HG03064 (cell line): Measurements from ENCODE around the gene SEC23A.
"Not testable (repeated sequence)": the region's sequence is repeated elsewhere in the genome, so short reads cannot be mapped to it uniquely, and the experiment has no call there.

Source experiments
- ATAC-seq: cut with Tn5 transposase; IDR thresholded peaks from one replicate; pipeline ENCODE4 v1.9.1; 2021; ENCODE audit warnings: low read depth; ENCODE audit not compliant: unreplicated experiment

SEC23A gene

DNA sequence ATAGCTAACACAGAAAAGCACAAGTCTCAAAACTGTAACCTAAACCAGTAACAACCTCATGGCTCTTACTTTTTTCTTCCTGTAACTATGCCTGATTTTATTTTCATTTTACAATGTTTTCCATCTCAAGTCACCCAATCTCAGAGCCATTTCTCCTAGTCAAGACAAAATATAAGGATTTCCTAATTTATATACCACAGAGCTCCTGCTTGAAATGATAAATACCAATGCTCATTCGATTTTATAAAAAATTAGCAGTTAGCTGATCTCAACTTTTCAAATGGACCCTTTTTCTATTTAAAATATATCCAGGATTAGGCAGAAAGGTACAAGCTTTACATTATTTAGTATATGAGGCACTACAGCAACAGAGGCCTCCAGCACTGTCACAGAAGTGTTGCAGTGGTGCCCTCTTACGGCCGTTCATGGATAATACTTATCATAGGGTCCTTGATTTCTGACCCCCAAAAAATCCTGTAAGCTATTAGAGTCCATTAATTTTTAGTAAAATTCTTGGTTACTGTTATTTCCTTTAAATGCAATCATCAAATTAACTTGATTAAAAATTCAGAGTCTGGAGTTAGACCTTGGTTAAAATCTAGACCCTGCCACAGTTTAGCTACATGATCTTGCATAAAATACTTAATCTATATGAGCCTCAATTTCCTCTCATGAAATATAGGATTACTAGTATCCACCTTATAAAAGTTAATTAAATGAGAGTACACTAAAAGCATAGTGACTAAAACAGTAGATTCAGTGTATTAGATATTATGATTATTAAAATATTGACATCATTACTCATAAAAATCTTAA, 68.3 kb downstream of the SEC23A start:
- ATAC-seq: no peak

DNA sequence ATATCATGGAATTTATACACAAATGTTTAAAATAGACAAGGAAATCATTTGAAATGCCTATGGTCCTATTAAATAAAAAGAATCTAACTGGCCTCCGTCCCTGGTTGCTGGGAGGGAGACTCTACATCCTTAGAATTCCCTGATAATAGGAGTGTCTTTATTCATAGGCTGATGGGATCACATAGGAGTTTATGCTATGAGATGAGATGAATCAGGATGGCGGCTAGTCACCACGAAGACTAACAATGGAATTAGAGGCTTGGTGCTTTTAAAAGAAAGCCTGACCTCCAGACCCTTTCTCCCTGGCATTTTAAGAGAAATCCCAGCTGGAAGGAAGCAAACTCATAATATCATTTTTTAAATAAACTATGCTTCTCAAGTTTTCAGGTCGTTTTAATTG, 69.7 kb downstream of the SEC23A start:
- no peak for ATAC-seq

DNA sequence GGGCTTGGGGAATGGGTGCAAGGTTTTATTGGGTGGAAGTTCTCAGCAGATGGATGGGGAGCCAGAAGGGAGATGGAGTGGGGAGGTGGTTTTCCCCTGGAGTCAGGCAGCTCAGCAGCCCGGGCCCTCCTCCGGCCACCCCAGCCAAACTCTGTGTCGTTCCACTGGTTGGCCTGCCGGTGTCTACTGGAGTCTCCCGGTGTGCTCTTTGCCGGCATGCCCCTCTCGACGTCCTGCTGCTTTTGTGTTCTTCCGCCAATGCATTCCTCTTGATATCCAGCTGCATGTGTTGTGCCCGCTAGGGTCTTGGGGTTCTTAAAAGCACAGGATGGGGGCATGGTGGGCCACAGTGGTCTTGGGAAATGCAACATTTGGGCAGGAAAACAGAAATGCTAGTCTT, 72.8 kb downstream of the SEC23A start:
- ATAC-seq: no peak

DNA sequence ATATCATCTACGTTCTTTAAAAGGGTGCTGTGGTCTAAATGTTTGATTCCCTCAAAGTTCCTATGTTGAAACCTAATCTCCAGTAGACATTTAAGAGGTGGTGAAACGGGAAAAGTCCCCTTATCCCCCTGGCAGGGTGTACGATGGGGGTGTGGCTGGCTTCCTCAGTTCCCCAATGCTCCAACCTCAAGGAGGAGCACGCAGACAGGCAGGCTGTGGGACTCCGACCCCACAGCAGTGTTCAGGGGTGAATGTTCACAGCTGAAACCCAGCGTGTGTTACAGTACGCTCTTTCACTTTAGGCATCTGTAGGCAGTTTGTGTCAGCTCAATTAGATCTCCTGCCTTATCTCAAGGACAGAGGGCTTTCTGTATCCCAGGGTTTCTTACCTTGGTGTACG, 73.2 kb downstream of the SEC23A start:
- ATAC-seq: no peak

DNA sequence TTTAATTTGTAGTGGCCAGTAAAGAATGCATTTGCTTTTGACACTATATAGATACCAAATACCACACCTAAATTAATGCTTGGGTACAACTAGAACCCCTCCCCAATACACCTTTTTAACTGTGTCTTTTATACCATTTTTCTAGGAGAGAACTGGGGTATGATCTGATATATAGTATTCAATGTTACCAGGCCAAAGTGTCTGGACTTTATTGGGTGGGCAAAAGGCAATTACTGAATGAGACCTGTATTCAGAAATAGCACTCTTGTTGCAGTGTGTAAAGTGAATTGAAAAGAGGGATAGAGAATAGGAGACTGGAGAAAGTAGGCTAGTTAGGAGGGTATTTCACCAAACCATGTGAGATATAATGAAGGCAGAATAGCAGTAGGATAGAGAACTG, 74.4 kb downstream of the SEC23A start:
- ATAC-seq: no peak

DNA sequence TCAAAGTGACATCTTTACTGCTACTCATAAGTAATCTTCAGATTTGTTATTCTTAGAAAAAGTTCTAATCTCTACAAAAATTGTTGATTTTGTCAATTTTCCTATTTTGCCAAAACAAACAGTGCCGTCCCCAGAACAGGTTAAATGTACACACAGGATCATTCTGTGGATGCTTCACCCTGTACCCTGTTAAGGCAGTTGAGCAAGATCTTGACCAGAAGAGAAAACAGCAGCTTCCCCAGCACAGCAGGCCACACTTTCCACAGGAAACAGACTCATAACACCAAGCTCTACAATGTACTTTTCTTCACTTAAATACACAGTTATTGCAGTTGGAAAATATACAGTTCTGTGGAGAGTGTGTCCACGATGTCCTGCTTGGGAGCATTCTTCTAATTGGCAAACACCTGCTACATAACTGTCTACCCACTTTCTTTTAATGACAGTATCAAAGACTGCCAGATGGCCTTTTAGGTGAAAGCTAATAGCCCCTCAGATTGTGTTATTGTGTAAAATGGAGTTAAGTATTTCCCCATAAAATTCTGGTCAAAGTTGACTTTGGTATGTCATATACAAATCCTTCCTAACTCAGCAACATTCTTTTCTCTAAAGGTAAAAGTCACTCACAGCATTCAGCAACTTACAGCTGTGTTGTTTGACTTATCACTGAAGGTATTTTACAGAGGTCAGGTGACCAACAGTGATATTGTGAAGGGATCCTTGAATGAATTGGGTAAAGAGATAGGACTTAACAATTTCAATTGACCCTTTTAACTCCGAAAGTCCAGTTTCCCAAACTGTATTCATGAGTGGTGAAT, 77.0 kb downstream of the SEC23A start:
- ATAC-seq: no peak

DNA sequence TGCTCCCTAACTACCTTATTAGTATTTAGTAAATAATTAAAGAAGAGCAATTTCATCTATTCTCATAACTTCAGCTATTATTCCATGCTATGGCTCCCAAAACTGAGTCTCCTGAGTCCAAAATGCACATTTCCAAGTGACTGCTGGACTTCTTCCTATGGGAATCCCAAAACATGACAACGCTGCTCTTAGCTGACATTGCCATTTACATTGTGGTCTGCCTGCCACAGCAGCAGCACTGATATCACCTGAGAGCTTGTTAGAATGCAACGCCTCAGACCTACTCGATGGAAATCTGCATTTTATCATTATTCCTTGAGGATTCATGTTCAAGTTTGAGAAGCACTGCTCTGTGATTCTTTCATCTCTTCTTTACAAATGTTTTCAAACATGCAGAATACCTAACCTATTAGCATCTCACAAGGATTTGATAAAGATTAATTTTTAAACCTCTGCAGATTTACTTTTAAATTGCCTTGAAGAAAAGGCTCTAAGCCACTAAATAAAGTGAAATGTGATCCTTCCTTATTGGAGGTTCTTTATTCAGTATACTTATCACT, 77.7 kb downstream of the SEC23A start:
- ATAC-seq: no peak

DNA sequence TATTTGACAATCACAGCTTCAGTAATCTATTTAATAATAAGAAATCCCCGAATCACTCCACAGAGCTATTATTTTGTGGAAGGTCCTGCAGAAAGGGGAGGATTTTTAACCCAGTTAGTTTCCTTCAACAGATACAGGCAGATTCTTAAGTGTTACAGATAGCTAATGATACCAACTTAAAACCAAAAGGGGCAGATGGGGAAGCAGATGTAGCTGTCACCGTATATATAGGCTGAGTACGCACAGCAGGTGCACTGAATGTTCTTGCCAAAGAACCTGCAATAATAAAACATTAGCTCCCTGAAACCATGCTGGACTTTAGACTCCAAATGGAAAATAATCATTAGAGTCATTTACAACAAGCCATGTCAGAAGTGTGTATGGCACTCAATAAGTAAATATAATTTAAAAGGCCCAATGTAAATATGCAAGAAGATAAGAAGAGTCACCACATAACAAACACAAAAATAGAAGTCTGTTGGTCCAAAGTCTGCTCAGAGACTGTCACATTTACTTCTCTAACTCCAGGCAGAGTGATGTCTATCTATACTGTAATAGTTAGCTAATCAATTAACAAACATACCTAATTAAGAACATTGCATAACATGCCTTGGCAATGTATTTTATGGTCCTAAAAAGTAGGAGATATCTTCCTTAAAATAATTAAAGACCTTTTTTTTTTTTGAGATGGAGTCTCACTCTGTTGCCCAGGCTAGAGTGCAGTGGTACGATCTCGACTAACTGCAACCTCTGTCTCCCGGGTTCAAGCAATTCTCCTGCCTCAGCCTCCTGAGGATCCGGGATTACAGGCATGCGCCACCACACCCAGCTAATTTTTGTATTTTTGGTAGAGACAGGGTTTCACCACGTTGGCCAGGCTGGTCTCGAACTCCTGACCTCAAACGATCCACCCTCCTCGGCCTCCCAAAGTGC, 78.8 kb downstream of the SEC23A start:
- no peak for ATAC-seq

DNA sequence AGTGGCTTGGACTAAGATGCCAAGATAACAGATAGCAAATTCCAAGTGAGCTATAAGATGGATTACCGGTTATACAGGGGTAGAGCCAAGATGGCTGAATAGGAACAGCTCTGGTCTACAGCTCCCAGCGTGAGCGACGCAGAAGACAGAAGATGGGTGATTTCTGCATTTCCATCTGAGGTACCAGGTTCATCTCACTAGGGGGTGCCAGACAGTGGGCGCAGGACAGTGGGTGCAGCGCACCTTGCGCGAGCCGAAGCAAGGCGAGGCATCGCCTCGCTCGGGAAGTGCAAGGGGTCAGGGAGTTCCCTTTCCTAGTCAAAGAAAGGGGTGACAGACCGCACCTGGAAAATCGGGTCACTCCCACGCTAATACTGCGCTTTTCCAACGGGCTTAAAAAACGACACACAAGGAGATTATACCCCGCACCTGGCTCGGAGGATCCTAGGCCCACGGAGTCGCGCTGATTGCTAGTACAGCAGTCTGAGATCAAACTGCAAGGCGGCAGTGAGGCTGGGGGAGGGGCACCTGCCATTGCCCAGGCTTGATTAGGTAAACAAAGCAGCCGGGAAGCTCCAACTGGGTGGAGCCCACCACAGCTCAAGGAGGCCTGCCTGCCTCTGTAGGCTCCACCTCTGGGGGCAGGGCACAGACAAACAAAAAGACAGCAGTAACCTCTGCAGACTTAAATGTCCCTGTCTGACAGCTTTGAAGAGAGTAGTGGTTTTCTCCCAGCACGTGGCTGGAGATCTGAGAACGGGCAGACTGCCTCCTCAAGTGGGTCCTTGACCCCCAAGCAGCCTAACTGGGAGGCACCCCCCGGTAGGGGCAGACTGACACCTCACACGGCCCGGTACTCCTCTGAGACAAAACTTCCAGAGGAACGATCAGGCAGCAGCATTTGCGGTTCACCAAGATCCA, 85.7 kb downstream of the SEC23A start:
- not testable (repeated sequence) for ATAC-seq

DNA sequence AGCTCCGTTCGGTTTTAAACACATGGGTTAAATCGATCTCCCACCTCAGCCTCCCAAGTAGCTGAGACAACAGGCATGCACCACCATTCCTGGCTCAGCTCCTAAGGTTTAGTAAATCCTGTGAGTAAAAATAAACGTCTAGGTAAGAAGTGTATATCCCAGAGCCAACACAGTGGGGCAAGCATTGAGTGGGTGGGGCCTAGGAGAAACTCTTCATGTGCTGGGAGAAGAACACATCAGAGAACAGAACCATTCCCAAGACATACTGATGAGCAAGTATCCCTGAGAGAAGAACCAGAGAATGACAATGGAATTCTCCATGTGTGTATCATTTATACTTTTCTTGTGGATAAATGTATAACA, 86.3 kb downstream of the SEC23A start:
- ATAC-seq: no peak

DNA sequence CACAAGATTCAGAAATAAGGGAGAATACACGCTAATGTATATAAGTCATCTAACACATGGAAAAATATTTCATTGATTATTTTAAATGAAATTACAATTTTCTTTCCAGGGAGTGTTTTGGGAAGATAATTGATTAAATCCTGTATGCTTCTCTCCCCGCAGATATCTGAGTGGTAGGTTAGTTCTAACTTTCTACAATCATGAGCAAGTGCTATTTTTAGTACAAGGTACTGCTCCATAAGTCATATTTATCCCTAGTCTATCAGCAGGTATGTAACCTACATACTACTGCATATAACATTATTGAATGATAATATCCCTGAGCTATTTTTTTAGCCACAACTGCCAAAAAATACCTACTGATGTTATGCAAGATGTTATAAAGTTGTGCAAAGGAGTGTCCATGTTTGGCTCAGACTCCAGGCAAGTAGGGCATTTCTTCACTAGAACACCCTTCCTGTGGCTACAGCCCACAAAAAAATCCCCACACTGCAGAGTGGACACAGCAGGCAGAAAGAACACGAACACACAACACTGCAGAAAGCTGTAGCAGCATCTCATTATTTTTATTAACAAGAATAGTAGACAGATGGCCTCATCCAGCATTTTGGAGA, 87.0 kb downstream of the SEC23A start:
- no peak for ATAC-seq

DNA sequence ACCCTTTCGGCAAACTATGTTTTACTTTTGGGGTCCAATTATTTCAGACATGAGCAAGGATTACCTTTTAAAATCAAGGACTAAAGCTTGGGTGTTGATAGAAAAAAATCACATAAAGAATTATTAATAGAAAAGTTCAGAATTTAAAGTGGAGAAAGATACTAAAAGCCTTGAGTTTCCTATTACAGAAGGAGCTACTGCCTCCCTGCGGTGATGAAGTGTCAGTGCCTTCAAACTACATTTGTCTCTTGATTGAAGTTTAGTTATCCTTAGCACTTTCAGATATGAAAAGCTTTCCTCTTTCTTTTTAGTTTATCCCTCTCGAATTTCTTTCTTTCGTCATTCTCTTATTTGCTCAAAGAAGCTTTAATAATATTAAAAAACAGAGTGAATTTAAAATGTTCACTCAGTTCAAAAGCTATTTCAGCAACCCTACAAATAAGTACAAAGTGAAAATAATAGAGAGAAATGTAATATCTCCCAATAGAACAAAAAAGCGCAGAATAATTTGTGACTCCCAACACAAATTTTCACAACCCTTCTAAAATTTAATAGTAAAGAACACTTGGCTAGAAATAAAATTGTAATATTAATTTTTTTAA, 87.6 kb downstream of the SEC23A start:
- peak; percentile 76 for ATAC-seq

DNA sequence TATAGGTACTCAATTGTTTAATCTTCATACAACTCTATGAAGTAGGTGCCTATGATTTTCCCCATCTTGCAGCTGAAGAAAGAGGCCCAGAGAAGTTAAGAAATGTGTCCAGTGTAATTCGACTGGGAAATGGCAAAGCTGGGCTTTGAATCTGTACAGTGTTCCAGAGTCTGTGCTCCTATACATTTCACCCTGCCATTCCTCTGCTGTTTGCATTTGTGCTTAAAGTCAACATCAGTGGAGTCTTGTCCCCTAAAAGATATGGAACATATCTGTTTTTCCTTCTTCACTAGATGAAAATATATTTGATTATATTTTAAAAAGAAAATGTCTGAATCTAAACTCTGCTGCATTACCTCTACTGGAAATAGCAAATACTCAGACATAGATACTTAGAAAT, 88.6 kb downstream of the SEC23A start:
- ATAC-seq: no peak

DNA sequence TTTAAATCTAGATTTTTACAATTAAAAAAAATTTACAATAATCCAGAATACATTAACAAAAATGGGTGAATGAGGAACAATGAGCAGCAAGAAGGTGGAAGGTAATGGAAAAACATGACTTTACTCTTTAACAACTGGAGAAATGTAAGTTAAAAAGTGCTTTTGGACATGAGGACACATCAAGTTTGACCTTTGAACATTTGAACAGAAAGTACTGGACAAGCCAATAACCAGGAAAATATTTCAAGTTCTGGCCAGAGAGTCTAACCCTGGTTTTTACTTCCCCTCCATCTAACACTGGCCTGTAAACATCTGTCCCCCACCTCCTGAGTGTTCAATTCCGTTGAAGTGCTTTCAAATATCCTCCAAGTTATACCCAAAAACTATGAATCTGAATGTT, 94.1 kb downstream of the SEC23A start:
- ATAC-seq: not testable (repeated sequence)

DNA sequence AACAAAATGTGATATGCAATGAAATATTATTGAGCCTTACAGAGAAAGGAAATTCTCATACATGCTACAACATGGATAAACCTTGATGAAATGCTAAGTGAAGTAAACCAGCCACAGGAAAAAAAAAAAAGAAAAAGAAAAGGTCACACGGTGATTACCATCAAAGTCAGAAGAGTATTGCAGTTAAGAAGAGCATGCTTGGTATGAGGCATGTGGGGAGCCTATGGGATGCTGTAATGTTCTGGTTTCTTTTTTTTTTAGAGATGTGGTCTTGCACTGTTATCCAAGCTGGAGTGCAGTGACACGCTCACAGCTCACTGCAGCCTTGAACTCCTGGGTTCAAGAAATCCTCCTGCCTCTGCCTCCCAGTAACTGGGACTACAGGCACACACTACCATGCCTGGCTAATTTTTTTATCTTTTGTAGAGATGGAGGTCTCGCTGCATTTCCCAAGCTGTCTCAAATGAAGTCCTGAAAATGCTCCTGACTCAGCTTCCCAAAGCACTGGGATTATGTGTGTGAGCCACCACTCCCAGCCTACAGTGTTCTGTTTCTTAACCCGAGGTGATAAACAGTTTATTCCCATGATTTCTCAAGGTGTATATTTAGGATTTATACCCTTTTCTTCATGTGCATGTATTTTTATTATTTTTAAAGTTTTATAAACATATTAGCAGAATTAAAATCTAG, 96.2 kb downstream of the SEC23A start:
- ATAC-seq: no peak

DNA sequence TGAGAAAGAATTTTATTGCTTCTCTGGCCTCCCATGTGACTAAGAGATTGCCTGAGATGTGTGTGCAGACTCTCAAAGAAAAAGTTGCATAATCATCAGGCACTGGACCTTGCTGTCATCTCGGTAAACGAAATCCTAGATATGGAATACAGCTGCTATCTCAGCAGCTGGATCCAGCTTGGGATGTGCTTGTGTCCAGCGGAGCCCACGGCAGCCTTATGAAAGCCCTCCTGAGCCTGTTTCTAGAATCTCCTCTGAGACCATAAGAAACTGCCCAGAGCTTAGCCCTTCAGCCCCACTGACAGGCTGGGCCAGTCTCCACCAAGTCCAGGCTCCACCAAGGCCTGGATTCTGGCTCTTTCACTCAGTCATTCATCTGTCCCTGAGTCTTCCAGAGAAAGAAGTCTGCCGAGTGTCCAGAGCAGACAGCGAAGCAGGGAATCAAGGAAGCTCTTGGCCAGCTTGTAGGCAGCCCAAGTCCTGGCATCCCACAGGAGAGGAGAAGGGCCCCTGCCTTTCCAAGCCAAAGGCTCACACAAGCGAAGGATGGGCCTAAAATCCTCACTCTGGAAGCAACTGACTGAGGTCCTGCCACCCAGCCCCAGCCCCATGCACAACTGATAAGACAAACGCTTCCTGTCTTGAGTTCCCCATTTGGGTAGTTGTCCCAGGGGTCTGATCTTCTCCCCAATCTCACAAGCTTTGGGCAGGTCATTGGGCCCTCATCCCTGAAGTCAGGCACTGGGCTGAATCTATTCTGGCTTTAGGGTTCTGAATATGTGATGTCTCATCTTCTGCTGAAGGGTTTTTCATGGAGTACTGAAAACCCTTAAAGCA, 97.8 kb downstream of the SEC23A start:
- ATAC-seq: no peak

DNA sequence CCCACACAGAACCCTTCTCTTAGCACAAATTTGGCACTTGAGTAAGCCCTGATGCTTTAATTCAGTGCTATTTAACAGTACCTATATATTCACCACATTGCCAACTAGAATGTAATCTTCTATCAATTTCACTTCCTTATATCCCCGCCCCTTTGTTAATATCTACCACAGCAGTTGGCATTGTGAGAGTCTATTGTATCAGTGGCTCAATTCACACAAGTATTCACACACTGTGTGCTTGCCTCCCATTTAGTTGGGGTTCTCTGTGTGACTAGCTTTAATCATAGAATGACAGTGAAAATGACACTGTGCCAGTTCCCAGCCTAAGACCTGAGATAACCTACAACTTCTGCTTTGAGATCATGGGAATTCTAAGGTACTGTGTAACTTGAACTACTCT, 103.1 kb downstream of the SEC23A start:
- no peak for ATAC-seq
